SK-N-SH (cell line): ENCODE results near the gene NECAB2.

Experiments used
- FOXM1 ChIP-seq: IDR thresholded peaks from 2 replicates; pipeline ENCODE4 v1.4.0; 2012; ENCODE audit warnings: low read depth, mild to moderate bottlenecking
- MXI1 ChIP-seq: IDR thresholded peaks from 2 replicates; pipeline ENCODE4 v1.6.1; 2012; ENCODE audit warnings: mild to moderate bottlenecking, low read depth, low read length, improper control_type of control experiment
- NFIC ChIP-seq: IDR thresholded peaks from 2 replicates; pipeline ENCODE4 v1.4.0; 2012; ENCODE audit warnings: borderline replicate concordance
- RAD21 ChIP-seq: IDR thresholded peaks from 2 replicates; pipeline ENCODE4 v1.6.1; 2012; ENCODE audit warnings: mild to moderate bottlenecking, low read length
- REST ChIP-seq: IDR thresholded peaks from 2 replicates; pipeline ENCODE4 v1.6.1; 2012; ENCODE audit warnings: mild to moderate bottlenecking, low read depth, low read length, moderate library complexity
- RFX5 ChIP-seq: IDR thresholded peaks from 2 replicates; pipeline ENCODE4 v1.6.1; 2012; ENCODE audit warnings: mild to moderate bottlenecking, improper control_type of control experiment, low read length
- TF ChIP-seq, protein P1 (sequence below): IDR thresholded peaks from 2 replicates; pipeline ENCODE4 v1.4.0; 2012; ENCODE audit warnings: low read depth
- TF ChIP-seq, protein P2 (sequence below): fragments of 200-600 bp; sonication (generic); IDR thresholded peaks from 2 replicates; pipeline ENCODE4 v1.6.1; 2017; ENCODE audit warnings: antibody characterized with exemption, mild to moderate bottlenecking, moderate library complexity

GRCh38 chr16:84007520-84007919, 39.5 kb downstream of the NECAB2 start:
- TF ChIP-seq RAD21 (no peak), MXI1 (no peak), REST (no peak), NFIC (no peak), FOXM1 (no peak), RFX5 (no peak)
- TF ChIP-seq, protein P1, sequence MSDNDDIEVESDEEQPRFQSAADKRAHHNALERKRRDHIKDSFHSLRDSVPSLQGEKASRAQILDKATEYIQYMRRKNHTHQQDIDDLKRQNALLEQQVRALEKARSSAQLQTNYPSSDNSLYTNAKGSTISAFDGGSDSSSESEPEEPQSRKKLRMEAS = no peak
- TF ChIP-seq, protein P2, sequence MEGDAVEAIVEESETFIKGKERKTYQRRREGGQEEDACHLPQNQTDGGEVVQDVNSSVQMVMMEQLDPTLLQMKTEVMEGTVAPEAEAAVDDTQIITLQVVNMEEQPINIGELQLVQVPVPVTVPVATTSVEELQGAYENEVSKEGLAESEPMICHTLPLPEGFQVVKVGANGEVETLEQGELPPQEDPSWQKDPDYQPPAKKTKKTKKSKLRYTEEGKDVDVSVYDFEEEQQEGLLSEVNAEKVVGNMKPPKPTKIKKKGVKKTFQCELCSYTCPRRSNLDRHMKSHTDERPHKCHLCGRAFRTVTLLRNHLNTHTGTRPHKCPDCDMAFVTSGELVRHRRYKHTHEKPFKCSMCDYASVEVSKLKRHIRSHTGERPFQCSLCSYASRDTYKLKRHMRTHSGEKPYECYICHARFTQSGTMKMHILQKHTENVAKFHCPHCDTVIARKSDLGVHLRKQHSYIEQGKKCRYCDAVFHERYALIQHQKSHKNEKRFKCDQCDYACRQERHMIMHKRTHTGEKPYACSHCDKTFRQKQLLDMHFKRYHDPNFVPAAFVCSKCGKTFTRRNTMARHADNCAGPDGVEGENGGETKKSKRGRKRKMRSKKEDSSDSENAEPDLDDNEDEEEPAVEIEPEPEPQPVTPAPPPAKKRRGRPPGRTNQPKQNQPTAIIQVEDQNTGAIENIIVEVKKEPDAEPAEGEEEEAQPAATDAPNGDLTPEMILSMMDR = no peak
